Amniotic stem cell (primary cell): Measurements from ENCODE around the gene IGSF9B.
"Not testable (repeated sequence)": the region's sequence is repeated elsewhere in the genome, so short reads cannot be mapped to it uniquely, and the experiment has no call there.

ENCODE experiments used
- DNase-seq: peaks from one replicate; lab custom pipeline; 2025; lab: John Stamatoyannopoulos, UW

IGSF9B gene, protein sequence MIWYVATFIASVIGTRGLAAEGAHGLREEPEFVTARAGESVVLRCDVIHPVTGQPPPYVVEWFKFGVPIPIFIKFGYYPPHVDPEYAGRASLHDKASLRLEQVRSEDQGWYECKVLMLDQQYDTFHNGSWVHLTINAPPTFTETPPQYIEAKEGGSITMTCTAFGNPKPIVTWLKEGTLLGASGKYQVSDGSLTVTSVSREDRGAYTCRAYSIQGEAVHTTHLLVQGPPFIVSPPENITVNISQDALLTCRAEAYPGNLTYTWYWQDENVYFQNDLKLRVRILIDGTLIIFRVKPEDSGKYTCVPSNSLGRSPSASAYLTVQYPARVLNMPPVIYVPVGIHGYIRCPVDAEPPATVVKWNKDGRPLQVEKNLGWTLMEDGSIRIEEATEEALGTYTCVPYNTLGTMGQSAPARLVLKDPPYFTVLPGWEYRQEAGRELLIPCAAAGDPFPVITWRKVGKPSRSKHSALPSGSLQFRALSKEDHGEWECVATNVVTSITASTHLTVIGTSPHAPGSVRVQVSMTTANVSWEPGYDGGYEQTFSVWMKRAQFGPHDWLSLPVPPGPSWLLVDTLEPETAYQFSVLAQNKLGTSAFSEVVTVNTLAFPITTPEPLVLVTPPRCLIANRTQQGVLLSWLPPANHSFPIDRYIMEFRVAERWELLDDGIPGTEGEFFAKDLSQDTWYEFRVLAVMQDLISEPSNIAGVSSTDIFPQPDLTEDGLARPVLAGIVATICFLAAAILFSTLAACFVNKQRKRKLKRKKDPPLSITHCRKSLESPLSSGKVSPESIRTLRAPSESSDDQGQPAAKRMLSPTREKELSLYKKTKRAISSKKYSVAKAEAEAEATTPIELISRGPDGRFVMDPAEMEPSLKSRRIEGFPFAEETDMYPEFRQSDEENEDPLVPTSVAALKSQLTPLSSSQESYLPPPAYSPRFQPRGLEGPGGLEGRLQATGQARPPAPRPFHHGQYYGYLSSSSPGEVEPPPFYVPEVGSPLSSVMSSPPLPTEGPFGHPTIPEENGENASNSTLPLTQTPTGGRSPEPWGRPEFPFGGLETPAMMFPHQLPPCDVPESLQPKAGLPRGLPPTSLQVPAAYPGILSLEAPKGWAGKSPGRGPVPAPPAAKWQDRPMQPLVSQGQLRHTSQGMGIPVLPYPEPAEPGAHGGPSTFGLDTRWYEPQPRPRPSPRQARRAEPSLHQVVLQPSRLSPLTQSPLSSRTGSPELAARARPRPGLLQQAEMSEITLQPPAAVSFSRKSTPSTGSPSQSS (N-terminal part only)

GRCh38 chr11:133956650-133957633 is at the start of gene IGSF9B:
TSS of gene IGSF9B (minus strand) at chr11:133956968. CDS start at chr11:133956754, 214 bp downstream.
- DNase-seq, result peak; percentile 36

DNA sequence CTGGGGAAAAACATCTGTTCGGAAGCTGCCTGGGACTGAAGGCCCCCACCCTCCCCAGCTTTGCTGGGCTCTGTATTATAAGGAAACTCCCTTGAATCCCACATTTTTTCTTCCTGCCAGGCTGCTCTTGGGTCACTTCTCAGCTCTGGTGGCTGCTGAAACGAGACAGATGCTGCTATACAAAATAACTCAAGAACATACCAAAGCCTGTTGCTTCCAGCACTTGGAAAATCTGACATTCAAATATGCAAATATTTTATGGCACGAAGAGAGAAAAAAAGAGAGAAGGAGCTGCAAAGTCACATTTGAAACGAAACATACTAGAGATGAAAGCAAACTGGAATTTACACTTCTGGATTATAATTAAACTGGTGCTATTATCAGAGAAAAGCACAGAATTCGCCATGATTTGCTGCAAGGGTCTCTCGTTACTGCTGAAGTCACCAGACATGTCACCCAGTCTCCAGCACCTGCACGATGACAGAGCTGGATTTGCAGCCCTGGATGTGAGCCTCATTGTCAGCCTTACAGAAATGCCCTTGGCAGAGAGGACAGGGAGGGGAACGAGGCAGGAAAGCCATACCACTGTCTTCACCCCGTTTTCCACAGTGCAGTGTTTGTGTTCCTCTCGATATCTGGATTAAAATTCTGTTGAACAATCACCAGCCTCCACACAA is 47.9 kb upstream of the IGSF9B start:
- DNase-seq, result no peak

- no peak for DNase-seq
These were observed 47.2 kb upstream of the IGSF9B start for GRCh38 chr11:134003792-134004495.

- DNase-seq, result not testable (repeated sequence)
These were observed 46.1 kb upstream of the IGSF9B start for GRCh38 chr11:134002819-134003218.

DNA sequence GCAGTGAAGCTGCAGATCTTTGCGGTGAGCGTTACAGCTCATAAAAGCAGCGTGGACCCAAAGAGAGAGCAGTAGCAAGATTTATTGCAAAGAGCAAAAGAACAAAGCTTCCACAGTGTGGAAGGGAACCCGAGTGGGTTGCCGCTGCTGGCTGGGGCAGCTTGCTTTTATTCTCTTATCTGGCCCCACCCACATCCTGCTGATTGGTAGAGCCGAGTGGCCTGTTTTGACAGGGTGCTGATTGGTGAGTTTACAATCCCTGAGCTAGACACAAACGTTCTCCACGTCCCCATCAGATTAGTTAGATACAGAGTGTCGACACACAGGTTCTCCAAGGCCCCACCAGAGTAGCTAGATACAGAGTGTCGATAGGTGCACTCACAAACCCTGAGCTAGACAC is 45.6 kb upstream of the IGSF9B start:
- not testable (repeated sequence) for DNase-seq

DNA sequence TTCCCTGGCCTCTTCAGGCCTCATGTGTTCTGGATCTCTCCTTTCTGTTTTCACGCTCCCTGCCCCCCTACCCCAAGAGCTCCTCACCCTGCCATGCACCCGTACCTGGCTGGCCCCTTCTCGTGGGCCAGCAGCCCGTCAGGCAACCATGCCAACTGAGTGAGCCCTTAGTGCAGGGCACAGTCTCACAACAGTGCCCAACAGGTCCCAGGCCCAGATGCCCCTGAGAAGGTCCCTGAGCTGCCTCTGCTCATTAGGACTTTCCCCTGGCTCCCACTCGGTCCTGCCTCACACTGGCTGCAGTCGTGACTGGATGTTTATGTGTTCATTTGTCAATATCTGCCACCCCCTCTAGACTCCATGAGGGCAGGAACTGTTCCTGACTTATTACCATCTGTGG is 44.8 kb upstream of the IGSF9B start:
- DNase-seq, result no peak

DNA sequence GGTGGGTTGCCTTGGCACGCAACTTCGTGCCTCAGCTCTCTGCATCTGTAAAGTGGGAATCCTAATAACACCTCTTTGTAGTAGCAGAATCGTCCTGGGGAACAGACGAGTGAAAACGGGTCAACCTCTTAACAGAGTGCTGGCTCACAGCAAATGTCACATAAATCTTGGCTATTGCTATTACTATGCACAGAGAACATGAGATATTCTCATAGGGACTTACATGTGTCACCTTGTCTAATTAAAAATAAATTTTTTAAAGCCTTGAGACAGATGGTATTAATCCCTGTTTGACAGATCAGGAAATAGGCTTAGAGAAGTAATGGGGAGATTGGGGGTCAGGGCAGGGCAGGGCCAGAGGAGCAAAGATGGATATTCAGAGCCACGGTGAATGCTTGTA is 44.3 kb upstream of the IGSF9B start:
- DNase-seq, result no peak

DNA sequence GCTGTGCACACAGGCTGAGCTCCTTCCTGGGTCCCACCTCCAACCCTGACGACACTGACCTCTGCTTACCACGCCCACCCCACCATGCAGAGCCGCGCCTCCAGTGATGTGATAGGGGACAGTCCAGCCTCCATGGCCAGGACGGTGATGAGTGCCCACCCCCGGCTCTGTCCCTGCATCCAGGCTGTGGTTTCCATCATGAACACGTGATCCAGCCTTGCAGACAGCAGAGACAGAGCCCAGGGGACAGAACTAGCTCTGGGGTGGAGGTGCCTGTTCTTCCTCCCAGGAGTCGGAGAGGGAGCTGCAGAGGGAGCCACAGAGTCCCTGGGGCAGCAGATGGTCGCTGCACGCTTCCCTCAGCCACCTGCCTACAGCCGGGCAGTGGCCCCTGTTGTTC is 42.6 kb upstream of the IGSF9B start:
- DNase-seq, result no peak

DNA sequence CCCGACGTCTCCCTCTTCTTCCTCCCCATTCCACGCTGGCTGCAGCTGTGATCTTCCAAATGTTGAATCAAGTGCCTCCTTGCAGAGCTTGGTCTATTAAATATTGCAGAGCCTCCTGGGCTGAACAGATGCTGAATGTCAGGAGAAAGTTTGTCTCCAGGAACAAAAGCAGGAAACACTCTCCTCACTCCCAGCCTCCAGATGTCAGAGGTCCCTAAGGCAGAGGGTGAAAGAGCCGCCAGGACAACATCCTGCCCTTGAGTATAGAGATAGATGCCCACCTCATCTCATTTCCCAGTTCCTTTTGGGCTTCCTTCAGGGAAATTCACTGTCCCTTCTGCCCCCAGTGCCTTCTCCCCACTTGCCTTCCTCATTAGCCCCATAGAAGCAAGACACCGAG is 40.8 kb upstream of the IGSF9B start:
- DNase-seq, result no peak

- no peak for DNase-seq
These were observed 39.9 kb upstream of the IGSF9B start for GRCh38 chr11:133996671-133997070.

DNA sequence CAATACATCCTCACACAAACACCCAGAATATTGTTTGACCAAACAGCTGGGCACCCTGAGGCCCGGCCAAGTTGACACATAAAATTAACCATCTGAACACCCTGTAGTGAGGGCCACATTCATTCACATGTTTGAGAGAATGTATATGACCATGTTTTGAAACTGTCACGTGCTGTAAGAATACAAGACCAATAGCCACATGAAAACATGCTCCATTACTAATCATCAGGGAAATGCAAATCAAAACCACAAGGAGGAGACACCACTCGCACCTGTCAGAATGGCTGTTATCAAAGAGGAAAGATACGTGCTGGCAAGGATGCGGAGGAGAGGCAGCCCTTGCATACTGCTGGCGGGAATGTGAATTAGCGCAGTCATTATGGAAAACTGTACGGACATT is 38.3 kb upstream of the IGSF9B start:
- DNase-seq, result no peak

- DNase-seq, result no peak
These were observed 37.2 kb upstream of the IGSF9B start for GRCh38 chr11:133993921-133994320.

GRCh38 chr11:133993107-133993506 is 36.3 kb upstream of the IGSF9B start:
- DNase-seq, result no peak

- no peak for DNase-seq
These were observed 35.4 kb upstream of the IGSF9B start for GRCh38 chr11:133992121-133992520.

GRCh38 chr11:133991101-133991500 is 34.3 kb upstream of the IGSF9B start:
- DNase-seq, result no peak

DNA sequence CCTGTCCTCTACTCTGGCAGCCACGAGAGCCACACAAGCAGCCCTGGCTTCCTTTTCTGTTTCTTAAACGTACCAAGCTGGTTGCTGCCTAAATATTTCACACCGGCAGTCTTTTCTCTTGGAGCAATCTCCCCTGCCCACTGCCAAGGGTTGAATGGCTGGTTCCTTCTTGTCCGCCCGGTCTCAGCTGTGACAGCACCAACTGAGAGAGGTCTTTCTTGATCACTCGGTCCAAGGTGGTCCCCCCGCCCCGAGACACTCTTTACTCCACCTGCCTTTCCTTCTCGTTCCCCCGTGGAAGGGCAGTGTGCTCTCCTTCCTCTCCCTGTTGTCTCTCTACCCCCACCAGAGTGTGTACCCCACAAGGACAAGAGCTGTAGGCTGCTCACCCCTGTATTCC is 33.7 kb upstream of the IGSF9B start:
- DNase-seq, result no peak

GRCh38 chr11:133988686-133989410 is 32.1 kb upstream of the IGSF9B start:
- no peak for DNase-seq

DNA sequence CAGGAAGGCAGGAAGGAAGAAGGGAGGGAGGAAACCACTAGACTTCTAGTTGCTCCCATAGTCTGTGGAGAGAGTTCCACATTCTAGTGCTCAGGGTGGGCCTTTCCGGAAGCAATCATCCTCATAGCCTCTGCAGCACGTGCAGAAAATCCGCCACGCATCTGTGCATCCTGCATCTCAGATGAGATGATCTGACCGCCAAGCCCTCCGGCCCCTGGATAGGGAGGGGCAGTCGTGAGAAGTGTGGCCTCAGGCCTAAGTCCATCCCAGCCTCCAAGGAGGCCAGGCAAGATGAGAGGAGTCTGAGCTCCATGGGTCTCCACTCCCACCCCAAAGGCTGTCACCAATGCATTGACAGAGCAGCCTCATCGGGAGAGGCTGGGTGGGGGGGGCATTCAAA is 30.4 kb upstream of the IGSF9B start:
- no peak for DNase-seq
